Keratinocyte (primary cell): ENCODE results near the gene S100A10.

Source experiments
- CTCF ChIP-seq, 3 experiments: IDR thresholded peaks in 1 of 3; conservative IDR thresholded peaks in 1 of 3; optimal IDR thresholded peaks in 1 of 3; 2 replicates in 2 of 3; 3 replicates in 1 of 3; pipeline versions ENCODE3 to v1.5.1; 2011; ENCODE audit warnings: low read length in 3 of 3, mild to moderate bottlenecking in 3 of 3, moderate library complexity in 2 of 3, control low read depth in 1 of 3, inconsistent platforms in 1 of 3; ENCODE audit not compliant: insufficient read depth in 2 of 3; ENCODE audit errors: extremely low read depth in 1 of 3
- EZH2 ChIP-seq: IDR thresholded peaks from one replicate; pipeline ENCODE4 v1.6.1; 2012; ENCODE audit warnings: inconsistent platforms, mild to moderate bottlenecking, low read length, moderate library complexity

DNA sequence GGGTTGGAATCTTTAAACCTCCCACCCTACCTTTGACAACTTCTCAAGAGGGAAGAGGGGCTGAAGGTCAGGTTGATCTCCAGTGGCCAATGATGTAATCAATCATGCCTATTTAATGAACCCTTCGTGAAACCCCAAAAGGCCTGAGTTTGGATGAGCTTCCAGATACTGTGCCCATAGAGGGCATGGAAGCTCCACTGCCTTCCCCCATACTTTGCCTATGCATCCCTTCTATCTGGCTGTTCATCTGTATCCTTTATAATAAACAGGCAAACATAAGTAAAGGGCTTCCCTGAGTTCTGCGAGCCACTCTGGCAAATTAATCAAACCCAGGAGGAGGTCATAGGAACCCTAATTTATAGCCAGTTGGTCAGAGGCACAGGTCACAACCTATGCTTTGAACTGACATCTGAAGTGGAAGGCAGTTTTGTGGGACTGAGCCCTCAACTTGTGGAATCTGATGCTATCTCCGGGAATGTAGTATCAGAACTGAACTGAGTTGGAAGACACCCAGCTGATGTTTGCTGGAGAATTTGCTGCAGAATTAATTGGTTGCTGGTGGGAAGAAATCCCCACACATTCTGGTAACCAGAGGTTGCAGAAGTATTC lies 24.8 kb downstream of the S100A10 start:
- TF ChIP-seq CTCF (optimal IDR thresholded peaks at IDR 0.05 in 1 of 3, IDR thresholded peaks at IDR 0.05 in 1 of 3, conservative IDR thresholded peaks at IDR 0.05 in 1 of 3; ENCODE audit: extremely low read depth in 1 of 3, insufficient read depth in 2 of 3, low read length in 3 of 3) = peak in 1 of 3 experiments; percentile 34
- TF ChIP-seq EZH2 = no peak
